Measurements from ENCODE around the gene GRXCR1.

The GRXCR1 gene
- long read RNA-seq, donor 1: 0 reads
- long read RNA-seq, donor 2: 0 reads
- long read RNA-seq, donor 3: 0 reads
- long read RNA-seq, donor 4: 0 reads
- long read RNA-seq, donor 5: 0 reads
- long read RNA-seq, donor 6: 0 reads
- long read RNA-seq, donor 7: 0 reads
- long read RNA-seq, donor 8: 0 reads

GRCh38 chr4:42892413-42892812, at the start of gene GRXCR1:
GRXCR1 (plus strand) TSS chr4:42892713; CDS start chr4:42893267, 554 bp downstream.
- DNase-seq: no peak

- DNase-seq: no peak
Measured at GRCh38 chr4:42843694-42844093, 48.8 kb upstream of the GRXCR1 start.

- no peak for DNase-seq
Measured at GRCh38 chr4:42844422-42845070, 48.0 kb upstream of the GRXCR1 start.

GRCh38 chr4:42845586-42845985, 46.9 kb upstream of the GRXCR1 start:
- DNase-seq: no peak

- no peak for DNase-seq
Measured at GRCh38 chr4:42855779-42856178, 36.7 kb upstream of the GRXCR1 start.

- DNase-seq: peak; percentile 30
Measured at GRCh38 chr4:42865572-42866189, 26.8 kb upstream of the GRXCR1 start.

- no peak for DNase-seq
Measured at GRCh38 chr4:42871261-42871660, 21.3 kb upstream of the GRXCR1 start.

- no peak for DNase-seq
Measured at GRCh38 chr4:42871671-42872290, 20.7 kb upstream of the GRXCR1 start.

- DNase-seq: no peak
Measured at GRCh38 chr4:42878863-42879262, 13.7 kb upstream of the GRXCR1 start.

- DNase-seq: no peak
Measured at GRCh38 chr4:42881253-42881652, 11.3 kb upstream of the GRXCR1 start.

- DNase-seq: no peak
Measured at GRCh38 chr4:42891644-42892043, 869 bp upstream of the GRXCR1 start.

GRCh38 chr4:42895452-42895851, 2.9 kb downstream of the GRXCR1 start:
- DNase-seq: no peak

- DNase-seq: no peak
Measured at GRCh38 chr4:42904986-42905385, 12.5 kb downstream of the GRXCR1 start.

GRCh38 chr4:42905591-42905990, 13.1 kb downstream of the GRXCR1 start:
- DNase-seq: no peak

- DNase-seq: peak; percentile 33
Measured at GRCh38 chr4:42906341-42906740, 13.8 kb downstream of the GRXCR1 start.

- peak; percentile 51 for DNase-seq
Measured at GRCh38 chr4:42906891-42907759, 14.6 kb downstream of the GRXCR1 start.

- no peak for DNase-seq
Measured at GRCh38 chr4:42910459-42910858, 17.9 kb downstream of the GRXCR1 start.

- no peak for DNase-seq
Measured at GRCh38 chr4:42914937-42915336, 22.4 kb downstream of the GRXCR1 start.

GRCh38 chr4:42915484-42915883, 23.0 kb downstream of the GRXCR1 start:
- DNase-seq: no peak

- DNase-seq: no peak
Measured at GRCh38 chr4:42917296-42917695, 24.8 kb downstream of the GRXCR1 start.

- no peak for DNase-seq
Measured at GRCh38 chr4:42923431-42923830, 30.9 kb downstream of the GRXCR1 start.

- DNase-seq: no peak
Measured at GRCh38 chr4:42925921-42926320, 33.4 kb downstream of the GRXCR1 start.

- DNase-seq: no peak
Measured at GRCh38 chr4:42927946-42928345, 35.4 kb downstream of the GRXCR1 start.
